K562 (cell line): ENCODE measurements around the gene CAMK2D. TPM values are rescaled to one million over a fixed set of nuclear protein-coding genes. Genes with fewer than 3 reads are reported as not detected.

ENCODE experiments used
- ATAC-seq: fragments of 200-7000 bp; cut with Tn5 transposase; 3 replicates; pipeline ENCODE4 v1.9.1; 2020; ENCODE audit warnings: moderate library complexity
- BruUV-seq: library from RNA; stranded (reverse); fragments of 400-500 nt; replicated peaks from 2 replicates; lab custom pipeline; 2021; lab: Mats Ljungman, UMichigan
- CTCF ChIA-PET: fragments of 300-600 bp; formaldehyde crosslinking; extraction: SDS; loops from one replicate; lab custom pipeline; 2021; ENCODE audit warnings: low intra/inter-chr PET ratio; lab: Yijun Ruan, JAX
- POLR2A ChIA-PET: fragments of 300-600, 350-650 bp; sonication (Branson Sonifier 250); formaldehyde crosslinking; extraction: SDS; loops from one replicate; lab custom pipeline; 2021; ENCODE audit warnings: antibody characterized with exemption, inconsistent platforms; lab: Yijun Ruan, JAX
- DNase-seq, 4 experiments: peaks; one replicate each; pipeline versions ENCODE4 v3.0.0 to v3.0.0-alpha.2; 2011 to 2018; ENCODE audit warnings: low spot score in 3 of 4, mixed read lengths in 3 of 4; ENCODE audit errors: extremely low read depth in 1 of 4
- FAIRE-seq: peaks from 2 replicates; lab custom pipeline; 2011; peaks lifted over from hg19 to GRCh38; lab: Jason Lieb, UNC
- H2AFZ ChIP-seq: 2 replicates; pipeline ENCODE4 v1.6.0; 2011; ENCODE audit warnings: low read depth, low read length, control low read depth, inconsistent platforms
- H3K27ac ChIP-seq: fragments of 200-600 bp; 3 replicates; pipeline ENCODE4 v1.8.0; 2011; ENCODE audit warnings: low read depth, mild to moderate bottlenecking, control low read depth, inconsistent platforms, low read length, moderate library complexity, mixed read lengths; ENCODE audit errors: extremely low read depth
- H3K27me3 ChIP-seq, 2 experiments: fragments of 300-600 bp in 1 of 2; 2 replicates in 1 of 2; 3 replicates in 1 of 2; pipeline versions ENCODE4 v1.6.0 to v1.8.0; 2011; ENCODE audit warnings: inconsistent platforms in 2 of 2, low read length in 2 of 2, mild to moderate bottlenecking in 1 of 2, mixed read lengths in 1 of 2, moderate library complexity in 1 of 2; ENCODE audit not compliant: control insufficient read depth in 2 of 2, insufficient read depth in 2 of 2
- H3K36me3 ChIP-seq: fragments of 300-600 bp; 3 replicates; pipeline ENCODE4 v1.8.0; 2011; ENCODE audit warnings: mild to moderate bottlenecking, low read length, inconsistent platforms; ENCODE audit not compliant: control insufficient read depth, insufficient read depth
- H3K4me1 ChIP-seq, 2 experiments: fragments of 200-600 bp in 1 of 2; replicated peaks in 1 of 2; 2 replicates in 1 of 2; 3 replicates in 1 of 2; pipeline versions ENCODE4 v1.5.1 to v1.8.0; 2011; ENCODE audit warnings: inconsistent platforms in 2 of 2, low read length in 2 of 2, mild to moderate bottlenecking in 1 of 2, mixed read lengths in 1 of 2, moderate library complexity in 1 of 2; ENCODE audit not compliant: control insufficient read depth in 2 of 2, insufficient read depth in 2 of 2
- H3K4me2 ChIP-seq: 2 replicates; pipeline ENCODE4 v1.6.1; 2011; ENCODE audit warnings: low read length, control low read depth, inconsistent platforms, mixed read lengths; ENCODE audit not compliant: insufficient read depth
- H3K4me3 ChIP-seq: fragments of 200-600 bp; sonication (generic), shearing (Covaris generic); 2 replicates; pipeline ENCODE4 v1.5.1; 2016; ENCODE audit warnings: control low read depth, inconsistent platforms
- H3K79me2 ChIP-seq: fragments of 200-600 bp; 3 replicates; pipeline ENCODE4 v1.8.0; 2011; ENCODE audit warnings: low read length, inconsistent platforms; ENCODE audit not compliant: control insufficient read depth, insufficient read depth
- H3K9ac ChIP-seq, 2 experiments: 2 replicates each; pipeline versions ENCODE4 v1.6.0 to v1.6.1; 2011; ENCODE audit warnings: low read depth in 2 of 2, low read length in 2 of 2, control low read depth in 1 of 2, inconsistent platforms in 1 of 2, mild to moderate bottlenecking in 1 of 2, mixed read lengths in 1 of 2; ENCODE audit not compliant: insufficient read depth in 1 of 2
- H3K9me1 ChIP-seq: one replicate; pipeline ENCODE4 v1.6.0; 2011; ENCODE audit warnings: inconsistent platforms, mild to moderate bottlenecking, low read length, moderate library complexity; ENCODE audit not compliant: control insufficient read depth, insufficient read depth
- H3K9me3 ChIP-seq: replicated peaks from 2 replicates; pipeline ENCODE4 v1.5.1; 2011; ENCODE audit warnings: low read depth, low read length, inconsistent platforms; ENCODE audit not compliant: control insufficient read depth, insufficient read depth
- H4K20me1 ChIP-seq: replicated peaks from 2 replicates; pipeline ENCODE4 v1.6.1; 2011; ENCODE audit warnings: low read length, inconsistent platforms, mixed read lengths; ENCODE audit not compliant: control insufficient read depth, insufficient read depth
- CBX2 ChIP-seq: fragments of 200-600 bp; sonication (generic); IDR thresholded peaks from one replicate; pipeline ENCODE4 v1.6.1; 2012; ENCODE audit warnings: mild to moderate bottlenecking, low read length, inconsistent platforms; ENCODE audit not compliant: insufficient read depth, poor library complexity, severe bottlenecking
- DACH1 ChIP-seq: fragments of 450-650 bp; IDR thresholded peaks from 2 replicates; pipeline ENCODE4 v1.6.1; 2018; ENCODE audit not compliant: partially characterized antibody
- ZBTB1 ChIP-seq: sonication (generic); formaldehyde crosslinking; IDR thresholded peaks from 2 replicates; pipeline ENCODE4 v1.8.1; 2023; ENCODE audit warnings: missing genetic modification reagents, low read depth, mild to moderate bottlenecking, borderline replicate concordance
- ZNF75A ChIP-seq: fragments of 450-650 bp; formaldehyde crosslinking; IDR thresholded peaks from 2 replicates; pipeline ENCODE4 v1.4.0; 2020; ENCODE audit warnings: mild to moderate bottlenecking
- WGBS: fragments of 100-300 bp; shearing (Covaris generic); methylation state at CpG from one replicate; pipeline ENCODE4 v1.1.6; 2016; ENCODE audit warnings: low coverage, mixed read lengths; ENCODE audit not compliant: insufficient coverage; ENCODE audit errors: missing lambda C conversion rate; 5-methylcytosine and 5-hydroxymethylcytosine counted together
- in situ Hi-C: fragments of 300-500 bp; cut with MboI; formaldehyde crosslinking; loops from 4 replicates; pipeline ENCODE4 v1.15.0; 2018; ENCODE audit warnings: inconsistent platforms, mixed read lengths
- intact Hi-C: fragments of 100-400 bp; cut with micrococcal nuclease; formaldehyde crosslinking; loops from 2 replicates; pipeline ENCODE4 v1.14.2; 2022
- polyA plus RNA-seq, 8 experiments: library from polyadenylated mRNA; depleted of rRNA in 4 of 8; stranded (reverse) in 5 of 8; unstranded in 3 of 8; fragments of >200 nt; fragmentation: Nextera tagmentation in 2 of 8; fragmentation: Illumina TruSeq in 1 of 8; extraction: Ambion mirVana in 2 of 8; extraction: Trizol in 1 of 8; gene quantifications; 2 replicates each; pipeline versions ENCODE4 v1.2.1 to v1.2.3, GENCODE V29; 2011 to 2014; ENCODE audit warnings: inconsistent platforms in 1 of 8, missing spikeins in 1 of 8
- total RNA-seq, 7 experiments: library from RNA; depleted of rRNA in 6 of 7; stranded (reverse); fragments of >200 nt in 6 of 7; fragmentation: Illumina TruSeq in 2 of 7; extraction: Trizol in 2 of 7; gene quantifications; 2 replicates each; pipeline versions ENCODE4 v1.2.1 to v1.2.3, GENCODE V29; 2011 to 2021; ENCODE audit warnings: low replicate concordance in 1 of 7
- TF ChIP-seq, protein P1 (sequence below): fragments of 250-450 bp; sonication (Bioruptor Pico); IDR thresholded peaks from 2 replicates; pipeline ENCODE4 v1.4.0; 2020; ENCODE audit warnings: borderline replicate concordance
- TF ChIP-seq, protein P2 (sequence below): fragments of 450-650 bp; IDR thresholded peaks from 2 replicates; pipeline ENCODE4 v1.6.1; 2016; ENCODE audit warnings: low read depth
- TF ChIP-seq, protein P3 (sequence below): sonication (generic); formaldehyde crosslinking; IDR thresholded peaks from 2 replicates; pipeline ENCODE4 v1.8.1; 2023; ENCODE audit warnings: missing genetic modification reagents, mild to moderate bottlenecking, borderline replicate concordance

CAMK2D gene
- total and polyA plus RNA-seq, 9 of the 15 experiments (the other 6 are each of a cell fraction or from before 2014, with no cell fraction given): 0.01 to 0.33 (median 0.04) TPM; not detected in 2

DNA sequence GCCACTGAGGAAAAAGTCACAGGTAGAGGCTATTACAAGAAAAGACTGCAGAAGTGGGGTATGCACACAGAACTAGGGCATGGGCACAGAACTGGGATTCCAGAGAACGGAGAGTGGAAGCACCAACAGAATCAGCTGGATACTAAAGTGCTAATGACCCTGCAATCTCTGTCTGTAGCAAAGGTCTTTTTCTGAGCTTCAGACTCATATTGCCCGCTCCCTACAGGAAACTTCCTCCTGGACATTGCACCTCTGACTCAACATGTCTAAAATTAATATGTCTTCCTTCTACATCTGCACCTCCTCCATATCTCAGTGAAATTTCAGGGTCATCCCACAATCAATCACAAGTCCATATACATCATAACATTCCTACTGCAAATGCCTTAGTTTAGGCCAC lies 5.3 kb upstream of the CAMK2D start:
- intact Hi-C loops: loop anchor here (10.0 kb wide), 1 partner anchor 222 kb away; no protein-coding TSS in a partner anchor
- ChIA-PET CTCF (no interaction called here), POLR2A (no interaction called here)
- DNase-seq (no peak), FAIRE-seq (no peak), ATAC-seq (no peak)
- H3K4me3 ChIP-seq: no peak overlapping the region
- no peaks in the 10 kb centered on the region for H3K9me3 ChIP-seq
- BruUV-seq: no TSS peak
- no peaks in the 10 kb centered on the region for H3K36me3 ChIP-seq
- H3K27ac ChIP-seq: no peak overlapping the region
- no peaks in the 10 kb centered on the region for H3K27me3 ChIP-seq
- H2AFZ ChIP-seq: no peak overlapping the region
- H3K4me2 ChIP-seq: no peak overlapping the region
- in situ Hi-C loops: no loop called here
- 0% methylated on average over 2 of the region's 2 CpGs for WGBS
- no peaks in the 10 kb centered on the region for H3K79me2 ChIP-seq
- no peaks in the 10 kb centered on the region for H4K20me1 ChIP-seq
- no peaks in the 10 kb centered on the region for H3K9me1 ChIP-seq
- H3K9ac ChIP-seq: no peak overlapping the region
- peaks cover 0 to 5% of the 10 kb centered on the region in 2 experiments; a peak in 2 of 5 replicates for H3K4me1 ChIP-seq
- TF ChIP-seq ZBTB1 (CRISPR knock-in tag) (no peak), DACH1 (no peak), ZNF75A (CRISPR knock-in tag) (no peak), CBX2 (no peak)
- TF ChIP-seq, protein P1, sequence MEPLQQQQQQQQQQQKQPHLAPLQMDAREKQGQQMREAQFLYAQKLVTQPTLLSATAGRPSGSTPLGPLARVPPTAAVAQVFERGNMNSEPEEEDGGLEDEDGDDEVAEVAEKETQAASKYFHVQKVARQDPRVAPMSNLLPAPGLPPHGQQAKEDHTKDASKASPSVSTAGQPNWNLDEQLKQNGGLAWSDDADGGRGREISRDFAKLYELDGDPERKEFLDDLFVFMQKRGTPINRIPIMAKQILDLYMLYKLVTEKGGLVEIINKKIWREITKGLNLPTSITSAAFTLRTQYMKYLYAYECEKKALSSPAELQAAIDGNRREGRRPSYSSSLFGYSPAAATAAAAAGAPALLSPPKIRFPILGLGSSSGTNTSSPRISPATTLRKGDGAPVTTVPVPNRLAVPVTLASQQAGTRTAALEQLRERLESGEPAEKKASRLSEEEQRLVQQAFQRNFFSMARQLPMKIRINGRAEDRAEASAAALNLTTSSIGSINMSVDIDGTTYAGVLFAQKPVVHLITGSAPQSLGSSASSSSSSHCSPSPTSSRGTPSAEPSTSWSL (CRISPR knock-in tag): no peak
- TF ChIP-seq, protein P2, sequence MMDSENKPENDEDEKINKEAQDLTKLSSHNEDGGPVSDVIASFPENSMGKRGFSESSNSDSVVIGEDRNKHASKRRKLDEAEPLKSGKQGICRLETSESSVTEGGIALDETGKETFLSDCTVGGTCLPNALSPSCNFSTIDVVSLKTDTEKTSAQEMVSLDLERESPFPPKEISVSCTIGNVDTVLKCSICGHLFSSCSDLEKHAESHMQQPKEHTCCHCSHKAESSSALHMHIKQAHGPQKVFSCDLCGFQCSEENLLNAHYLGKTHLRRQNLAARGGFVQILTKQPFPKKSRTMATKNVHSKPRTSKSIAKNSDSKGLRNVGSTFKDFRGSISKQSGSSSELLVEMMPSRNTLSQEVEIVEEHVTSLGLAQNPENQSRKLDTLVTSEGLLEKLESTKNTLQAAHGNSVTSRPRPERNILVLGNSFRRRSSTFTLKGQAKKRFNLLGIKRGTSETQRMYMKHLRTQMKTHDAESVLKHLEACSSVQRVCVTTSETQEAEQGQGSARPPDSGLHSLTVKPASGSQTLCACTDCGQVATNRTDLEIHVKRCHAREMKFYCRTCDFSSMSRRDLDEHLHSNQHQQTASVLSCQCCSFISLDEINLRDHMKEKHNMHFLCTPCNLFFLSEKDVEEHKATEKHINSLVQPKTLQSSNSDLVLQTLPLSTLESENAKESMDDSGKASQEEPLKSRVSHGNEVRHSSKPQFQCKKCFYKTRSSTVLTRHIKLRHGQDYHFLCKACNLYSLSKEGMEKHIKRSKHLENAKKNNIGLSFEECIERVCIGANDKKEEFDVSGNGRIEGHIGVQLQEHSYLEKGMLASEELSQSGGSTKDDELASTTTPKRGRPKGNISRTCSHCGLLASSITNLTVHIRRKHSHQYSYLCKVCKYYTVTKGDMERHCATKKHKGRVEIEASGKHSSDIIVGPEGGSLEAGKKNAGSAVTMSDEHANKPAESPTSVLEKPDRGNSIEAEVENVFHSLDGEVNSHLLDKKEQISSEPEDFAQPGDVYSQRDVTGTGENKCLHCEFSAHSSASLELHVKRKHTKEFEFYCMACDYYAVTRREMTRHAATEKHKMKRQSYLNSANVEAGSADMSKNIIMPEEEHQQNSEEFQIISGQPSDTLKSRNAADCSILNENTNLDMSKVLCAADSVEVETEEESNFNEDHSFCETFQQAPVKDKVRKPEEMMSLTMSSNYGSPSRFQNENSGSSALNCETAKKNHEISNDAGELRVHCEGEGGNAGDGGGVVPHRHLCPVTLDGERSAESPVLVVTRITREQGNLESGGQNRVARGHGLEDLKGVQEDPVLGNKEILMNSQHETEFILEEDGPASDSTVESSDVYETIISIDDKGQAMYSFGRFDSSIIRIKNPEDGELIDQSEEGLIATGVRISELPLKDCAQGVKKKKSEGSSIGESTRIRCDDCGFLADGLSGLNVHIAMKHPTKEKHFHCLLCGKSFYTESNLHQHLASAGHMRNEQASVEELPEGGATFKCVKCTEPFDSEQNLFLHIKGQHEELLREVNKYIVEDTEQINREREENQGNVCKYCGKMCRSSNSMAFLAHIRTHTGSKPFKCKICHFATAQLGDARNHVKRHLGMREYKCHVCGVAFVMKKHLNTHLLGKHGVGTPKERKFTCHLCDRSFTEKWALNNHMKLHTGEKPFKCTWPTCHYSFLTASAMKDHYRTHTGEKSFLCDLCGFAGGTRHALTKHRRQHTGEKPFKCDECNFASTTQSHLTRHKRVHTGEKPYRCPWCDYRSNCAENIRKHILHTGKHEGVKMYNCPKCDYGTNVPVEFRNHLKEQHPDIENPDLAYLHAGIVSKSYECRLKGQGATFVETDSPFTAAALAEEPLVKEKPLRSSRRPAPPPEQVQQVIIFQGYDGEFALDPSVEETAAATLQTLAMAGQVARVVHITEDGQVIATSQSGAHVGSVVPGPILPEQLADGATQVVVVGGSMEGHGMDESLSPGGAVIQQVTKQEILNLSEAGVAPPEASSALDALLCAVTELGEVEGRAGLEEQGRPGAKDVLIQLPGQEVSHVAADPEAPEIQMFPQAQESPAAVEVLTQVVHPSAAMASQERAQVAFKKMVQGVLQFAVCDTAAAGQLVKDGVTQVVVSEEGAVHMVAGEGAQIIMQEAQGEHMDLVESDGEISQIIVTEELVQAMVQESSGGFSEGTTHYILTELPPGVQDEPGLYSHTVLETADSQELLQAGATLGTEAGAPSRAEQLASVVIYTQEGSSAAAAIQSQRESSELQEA: no peak
- TF ChIP-seq, protein P3, sequence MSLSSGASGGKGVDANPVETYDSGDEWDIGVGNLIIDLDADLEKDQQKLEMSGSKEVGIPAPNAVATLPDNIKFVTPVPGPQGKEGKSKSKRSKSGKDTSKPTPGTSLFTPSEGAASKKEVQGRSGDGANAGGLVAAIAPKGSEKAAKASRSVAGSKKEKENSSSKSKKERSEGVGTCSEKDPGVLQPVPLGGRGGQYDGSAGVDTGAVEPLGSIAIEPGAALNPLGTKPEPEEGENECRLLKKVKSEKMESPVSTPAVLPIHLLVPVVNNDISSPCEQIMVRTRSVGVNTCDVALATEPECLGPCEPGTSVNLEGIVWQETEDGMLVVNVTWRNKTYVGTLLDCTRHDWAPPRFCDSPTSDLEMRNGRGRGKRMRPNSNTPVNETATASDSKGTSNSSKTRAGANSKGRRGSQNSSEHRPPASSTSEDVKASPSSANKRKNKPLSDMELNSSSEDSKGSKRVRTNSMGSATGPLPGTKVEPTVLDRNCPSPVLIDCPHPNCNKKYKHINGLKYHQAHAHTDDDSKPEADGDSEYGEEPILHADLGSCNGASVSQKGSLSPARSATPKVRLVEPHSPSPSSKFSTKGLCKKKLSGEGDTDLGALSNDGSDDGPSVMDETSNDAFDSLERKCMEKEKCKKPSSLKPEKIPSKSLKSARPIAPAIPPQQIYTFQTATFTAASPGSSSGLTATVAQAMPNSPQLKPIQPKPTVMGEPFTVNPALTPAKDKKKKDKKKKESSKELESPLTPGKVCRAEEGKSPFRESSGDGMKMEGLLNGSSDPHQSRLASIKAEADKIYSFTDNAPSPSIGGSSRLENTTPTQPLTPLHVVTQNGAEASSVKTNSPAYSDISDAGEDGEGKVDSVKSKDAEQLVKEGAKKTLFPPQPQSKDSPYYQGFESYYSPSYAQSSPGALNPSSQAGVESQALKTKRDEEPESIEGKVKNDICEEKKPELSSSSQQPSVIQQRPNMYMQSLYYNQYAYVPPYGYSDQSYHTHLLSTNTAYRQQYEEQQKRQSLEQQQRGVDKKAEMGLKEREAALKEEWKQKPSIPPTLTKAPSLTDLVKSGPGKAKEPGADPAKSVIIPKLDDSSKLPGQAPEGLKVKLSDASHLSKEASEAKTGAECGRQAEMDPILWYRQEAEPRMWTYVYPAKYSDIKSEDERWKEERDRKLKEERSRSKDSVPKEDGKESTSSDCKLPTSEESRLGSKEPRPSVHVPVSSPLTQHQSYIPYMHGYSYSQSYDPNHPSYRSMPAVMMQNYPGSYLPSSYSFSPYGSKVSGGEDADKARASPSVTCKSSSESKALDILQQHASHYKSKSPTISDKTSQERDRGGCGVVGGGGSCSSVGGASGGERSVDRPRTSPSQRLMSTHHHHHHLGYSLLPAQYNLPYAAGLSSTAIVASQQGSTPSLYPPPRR (CRISPR knock-in tag): no peak
